Left colon (tissue), 2 donors: Measurements from ENCODE around the gene PAK5. TPM values are rescaled to one million over a fixed set of nuclear protein-coding genes. Genes with fewer than 3 reads are reported as not detected.

Source experiments
- ATAC-seq: fragments of 200-7000 bp; cut with Tn5 transposase; one replicate; pipeline ENCODE4 v1.9.1; 2020; ENCODE audit warnings: mild to moderate bottlenecking, moderate library complexity
- DNase-seq, 2 donors: peaks; one replicate each; pipeline ENCODE4 v3.0.0-alpha.2; 2020
- intact Hi-C, 2 donors: fragments of 100-400 bp; cut with DNase I in 1 of 2; cut with micrococcal nuclease in 1 of 2; formaldehyde crosslinking; loops; one replicate each; pipeline versions ENCODE4 v1.11.2 to v1.14.0; 2022; cut with DNase I, micrococcal nuclease
- total RNA-seq, 2 donors: library from RNA; stranded (reverse); fragmentation: NEBNext Ultra II Directional; extraction: Animal tissue kit (Norgen Biotek cat#: 25700); gene quantifications; one replicate each; pipeline ENCODE4 v1.2.1, GENCODE V29; 2021
- donor health status: DM: no; HTN: no; CAD: no.
- donor health status: DM: yes; HTN: yes; CAD: no.

The PAK5 gene
- total RNA-seq, 2 donors from 2014 or later: not detected

GRCh38 chr20:9565910-9566550 is 272.8 kb downstream of the PAK5 start:
- DNase-seq (no peak), ATAC-seq (no peak)
- intact Hi-C loops: no loop called here

- ATAC-seq (no peak), DNase-seq (no peak)
- intact Hi-C loops: no loop called here
Measured at GRCh38 chr20:9557411-9557810, 281.5 kb downstream of the PAK5 start.

- no peak for DNase-seq
- ATAC-seq: no peak
- intact Hi-C loops: no loop called here
Measured at GRCh38 chr20:9555781-9556180, 283.1 kb downstream of the PAK5 start.

- intact Hi-C loops: no loop called here
- no peak for ATAC-seq
- no peak for DNase-seq
Measured at GRCh38 chr20:9551808-9552550, 286.9 kb downstream of the PAK5 start.

- DNase-seq (no peak), ATAC-seq (no peak)
- intact Hi-C loops: no loop called here
Measured at GRCh38 chr20:9550871-9551270, 288.0 kb downstream of the PAK5 start.

GRCh38 chr20:9550283-9550682 is 288.6 kb downstream of the PAK5 start:
- intact Hi-C loops: no loop called here
- ATAC-seq (no peak), DNase-seq (no peak)

GRCh38 chr20:9543214-9543613 is 295.7 kb downstream of the PAK5 start:
- intact Hi-C loops: no loop called here
- ATAC-seq (no peak), DNase-seq (no peak)

- DNase-seq (no peak), ATAC-seq (no peak)
- intact Hi-C loops: no loop called here
Measured at GRCh38 chr20:9535449-9535848, 303.4 kb downstream of the PAK5 start.

- intact Hi-C loops: no loop called here
- ATAC-seq (no peak), DNase-seq (no peak)
Measured at GRCh38 chr20:9534025-9534424, 304.9 kb downstream of the PAK5 start.

- intact Hi-C loops: no loop called here
- no peak for ATAC-seq
- DNase-seq: no peak
Measured at GRCh38 chr20:9532069-9532838, 306.6 kb downstream of the PAK5 start.

GRCh38 chr20:9531581-9531980 is 307.3 kb downstream of the PAK5 start:
- intact Hi-C loops: no loop called here
- no peak for ATAC-seq
- no peak for DNase-seq

- ATAC-seq: no peak
- intact Hi-C loops: no loop called here
- DNase-seq: no peak
Measured at GRCh38 chr20:9523636-9524035, 315.2 kb downstream of the PAK5 start.

- DNase-seq (no peak), ATAC-seq (no peak)
- intact Hi-C loops: no loop called here
Measured at GRCh38 chr20:9520086-9520485, 318.8 kb downstream of the PAK5 start.

GRCh38 chr20:9518576-9519175 is 320.2 kb downstream of the PAK5 start:
- DNase-seq (no peak), ATAC-seq (no peak)
- intact Hi-C loops: no loop called here

- intact Hi-C loops: no loop called here
- DNase-seq (no peak), ATAC-seq (no peak)
Measured at GRCh38 chr20:9517297-9518162, 321.3 kb downstream of the PAK5 start.

- DNase-seq (no peak), ATAC-seq (no peak)
- intact Hi-C loops: no loop called here
Measured at GRCh38 chr20:9516234-9516871, 322.5 kb downstream of the PAK5 start.

- intact Hi-C loops: no loop called here
- DNase-seq (no peak), ATAC-seq (no peak)
Measured at GRCh38 chr20:9515741-9516233, 323.1 kb downstream of the PAK5 start.

GRCh38 chr20:9515214-9515585 is 323.7 kb downstream of the PAK5 start:
- DNase-seq: no peak
- intact Hi-C loops: no loop called here
- ATAC-seq: no peak
